Epithelial cell of proximal tubule (primary cell): ENCODE measurements around the gene TMPRSS7. TPM values are rescaled to one million over a fixed set of nuclear protein-coding genes. Genes with fewer than 3 reads are reported as not detected.

Experiments
- DNase-seq: peaks from one replicate; pipeline ENCODE4 v3.0.0-alpha.2; 2011; ENCODE audit warnings: low read depth
- H3K4me3 ChIP-seq: 2 replicates; pipeline ENCODE4 v1.5.1; 2011; ENCODE audit warnings: low read depth, mild to moderate bottlenecking, low read length
- total RNA-seq: library from RNA; depleted of rRNA; stranded (reverse); fragments of >200 nt; gene quantifications from 2 replicates; pipeline ENCODE4 v1.2.3, GENCODE V29; 2015
- TF ChIP-seq, protein P1 (sequence below): conservative IDR thresholded peaks from 2 replicates; pipeline ENCODE4 v1.5.1; 2012; ENCODE audit warnings: low read depth, mild to moderate bottlenecking, low read length

TMPRSS7 gene
- total RNA-seq, 1 donor from 2014 or later = not detected

DNA sequence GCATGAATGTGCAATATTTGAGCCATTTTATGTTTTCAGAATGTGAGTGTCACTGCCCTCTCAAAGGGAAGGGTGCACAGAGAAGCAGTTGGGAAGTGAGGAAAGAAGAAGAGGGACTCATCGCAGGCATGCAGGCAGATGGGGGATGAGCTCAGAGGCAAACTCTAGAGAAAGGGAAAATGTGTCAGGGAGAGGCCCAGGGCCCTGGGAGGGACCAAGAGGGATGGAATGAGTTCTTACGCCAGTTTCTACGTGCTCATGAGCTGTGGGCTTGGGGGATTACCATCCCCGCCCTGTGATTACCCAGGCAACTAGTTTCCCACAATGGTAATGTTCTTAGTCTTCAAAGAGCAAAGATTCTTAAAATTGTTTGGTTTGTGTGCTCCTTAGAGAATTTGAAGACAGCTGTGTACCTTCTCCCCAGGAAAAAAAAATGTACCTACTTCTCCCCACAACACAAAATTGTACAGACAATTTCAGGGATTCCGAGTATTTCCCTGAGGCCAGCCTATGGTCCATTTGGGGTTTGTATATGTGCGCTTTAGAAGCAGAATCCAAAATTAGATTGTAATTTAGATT, 80.7 kb downstream of the TMPRSS7 start:
- no peak for DNase-seq
- H3K4me3 ChIP-seq = no peak overlapping the region
- TF ChIP-seq, protein P1, sequence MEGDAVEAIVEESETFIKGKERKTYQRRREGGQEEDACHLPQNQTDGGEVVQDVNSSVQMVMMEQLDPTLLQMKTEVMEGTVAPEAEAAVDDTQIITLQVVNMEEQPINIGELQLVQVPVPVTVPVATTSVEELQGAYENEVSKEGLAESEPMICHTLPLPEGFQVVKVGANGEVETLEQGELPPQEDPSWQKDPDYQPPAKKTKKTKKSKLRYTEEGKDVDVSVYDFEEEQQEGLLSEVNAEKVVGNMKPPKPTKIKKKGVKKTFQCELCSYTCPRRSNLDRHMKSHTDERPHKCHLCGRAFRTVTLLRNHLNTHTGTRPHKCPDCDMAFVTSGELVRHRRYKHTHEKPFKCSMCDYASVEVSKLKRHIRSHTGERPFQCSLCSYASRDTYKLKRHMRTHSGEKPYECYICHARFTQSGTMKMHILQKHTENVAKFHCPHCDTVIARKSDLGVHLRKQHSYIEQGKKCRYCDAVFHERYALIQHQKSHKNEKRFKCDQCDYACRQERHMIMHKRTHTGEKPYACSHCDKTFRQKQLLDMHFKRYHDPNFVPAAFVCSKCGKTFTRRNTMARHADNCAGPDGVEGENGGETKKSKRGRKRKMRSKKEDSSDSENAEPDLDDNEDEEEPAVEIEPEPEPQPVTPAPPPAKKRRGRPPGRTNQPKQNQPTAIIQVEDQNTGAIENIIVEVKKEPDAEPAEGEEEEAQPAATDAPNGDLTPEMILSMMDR = no peak

DNA sequence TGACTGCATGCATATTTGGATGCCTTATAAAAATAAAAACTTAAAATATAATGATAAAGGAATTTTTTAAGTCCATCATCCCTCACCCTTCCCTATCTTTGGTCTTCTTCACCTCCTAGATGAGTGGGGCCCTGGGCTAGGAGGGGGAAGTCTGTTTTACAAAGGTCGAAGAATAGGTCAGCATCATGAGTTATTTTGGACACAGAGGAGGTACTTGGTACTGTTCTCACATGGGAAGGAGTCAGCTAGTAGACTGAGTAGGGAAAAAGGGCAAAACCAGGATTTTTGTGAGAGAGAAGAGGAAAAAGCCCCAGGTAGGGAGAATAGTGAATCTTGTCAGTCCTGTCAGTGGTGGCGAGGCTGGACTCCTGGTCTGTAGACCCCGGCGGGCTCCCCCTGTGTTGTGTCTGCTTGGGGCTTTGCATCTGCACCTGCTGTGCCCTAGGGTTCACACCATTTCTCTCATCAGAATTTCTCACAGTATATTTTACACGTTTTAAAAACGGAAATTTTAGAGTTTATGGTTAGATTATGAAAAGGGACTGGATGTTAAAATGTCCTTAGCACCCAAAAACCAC, 81.4 kb downstream of the TMPRSS7 start:
- TF ChIP-seq, protein P1 = no peak
- DNase-seq = no peak
- H3K4me3 ChIP-seq = no peak overlapping the region

DNA sequence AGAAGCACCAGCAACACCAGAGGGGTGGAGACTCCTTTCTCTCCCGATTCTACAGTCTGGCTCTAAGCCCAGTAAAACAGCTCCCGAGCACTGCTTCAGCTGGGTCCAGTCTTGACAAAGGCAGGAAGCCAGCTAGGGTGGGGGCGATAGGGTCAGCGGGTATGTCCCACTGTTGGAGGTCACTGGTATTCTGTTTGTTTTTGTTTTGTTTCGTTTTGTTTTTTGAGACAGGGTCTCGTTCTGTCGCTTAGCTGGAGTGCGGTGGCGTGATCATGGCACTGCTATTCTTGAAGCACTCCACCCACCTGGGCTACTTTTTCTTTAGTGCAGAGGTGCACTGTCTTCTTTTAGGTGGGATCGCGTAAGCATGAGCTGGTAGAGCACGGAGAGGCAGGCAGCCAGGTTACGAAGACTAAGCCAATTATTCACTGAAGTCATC, 82.2 kb downstream of the TMPRSS7 start:
- no peak for DNase-seq
- H3K4me3 ChIP-seq = no peak overlapping the region
- TF ChIP-seq, protein P1 = no peak

DNA sequence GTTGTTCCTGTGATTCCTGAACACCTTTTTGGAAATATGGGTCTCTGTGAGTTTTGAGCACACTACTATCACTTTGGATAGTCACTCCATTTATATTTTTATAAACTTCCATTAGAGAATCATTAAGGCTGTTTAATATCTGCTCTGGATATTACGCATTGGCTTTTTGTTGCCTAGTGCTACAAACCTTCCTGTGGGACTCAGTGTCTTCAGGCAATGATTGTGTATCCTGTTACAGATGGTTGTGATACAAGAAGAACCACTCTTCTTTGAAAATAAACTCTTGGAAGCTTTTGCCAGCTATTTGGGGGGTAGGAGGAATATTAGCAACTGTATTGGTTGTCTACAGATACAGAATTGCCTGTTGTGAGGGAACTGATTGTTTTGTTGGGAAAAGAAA, 82.9 kb downstream of the TMPRSS7 start:
- H3K4me3 ChIP-seq = no peak overlapping the region
- TF ChIP-seq, protein P1 = no peak
- no peak for DNase-seq

DNA sequence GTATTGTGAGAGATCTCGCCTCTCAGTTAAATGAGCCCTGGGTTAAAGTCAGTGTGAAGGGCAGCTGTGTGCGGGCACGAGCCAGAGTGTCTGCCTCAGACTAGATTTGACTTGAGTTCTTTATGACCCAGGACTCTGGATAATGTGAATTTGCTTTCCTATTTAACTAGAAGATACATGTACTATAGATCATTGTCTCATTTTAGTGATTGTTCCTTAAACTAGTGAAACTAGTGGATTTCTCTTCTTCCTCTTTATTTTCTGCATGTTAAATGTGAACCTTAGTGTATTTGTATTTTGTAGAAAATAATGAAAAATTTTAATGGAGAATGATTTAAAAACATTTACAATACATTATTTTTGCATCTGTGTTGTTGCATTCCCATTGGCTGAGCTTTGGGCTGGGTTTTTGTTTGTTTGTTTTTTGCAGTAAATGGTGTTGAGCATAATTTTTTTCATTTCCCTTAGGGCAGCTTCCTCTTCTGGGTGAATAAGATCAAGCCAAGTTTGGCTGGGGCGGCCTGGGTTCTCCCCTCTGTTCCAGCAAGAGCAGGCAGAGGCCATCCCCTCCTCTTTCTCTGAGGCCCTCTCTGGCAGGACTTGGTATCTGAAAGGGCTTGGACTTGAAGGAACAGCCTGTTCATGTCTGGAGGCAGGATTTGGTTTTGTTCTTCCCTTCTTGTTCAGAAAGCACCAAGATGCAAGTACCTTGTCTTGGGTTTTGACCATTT, 83.5 kb downstream of the TMPRSS7 start:
- TF ChIP-seq, protein P1 = no peak

DNA sequence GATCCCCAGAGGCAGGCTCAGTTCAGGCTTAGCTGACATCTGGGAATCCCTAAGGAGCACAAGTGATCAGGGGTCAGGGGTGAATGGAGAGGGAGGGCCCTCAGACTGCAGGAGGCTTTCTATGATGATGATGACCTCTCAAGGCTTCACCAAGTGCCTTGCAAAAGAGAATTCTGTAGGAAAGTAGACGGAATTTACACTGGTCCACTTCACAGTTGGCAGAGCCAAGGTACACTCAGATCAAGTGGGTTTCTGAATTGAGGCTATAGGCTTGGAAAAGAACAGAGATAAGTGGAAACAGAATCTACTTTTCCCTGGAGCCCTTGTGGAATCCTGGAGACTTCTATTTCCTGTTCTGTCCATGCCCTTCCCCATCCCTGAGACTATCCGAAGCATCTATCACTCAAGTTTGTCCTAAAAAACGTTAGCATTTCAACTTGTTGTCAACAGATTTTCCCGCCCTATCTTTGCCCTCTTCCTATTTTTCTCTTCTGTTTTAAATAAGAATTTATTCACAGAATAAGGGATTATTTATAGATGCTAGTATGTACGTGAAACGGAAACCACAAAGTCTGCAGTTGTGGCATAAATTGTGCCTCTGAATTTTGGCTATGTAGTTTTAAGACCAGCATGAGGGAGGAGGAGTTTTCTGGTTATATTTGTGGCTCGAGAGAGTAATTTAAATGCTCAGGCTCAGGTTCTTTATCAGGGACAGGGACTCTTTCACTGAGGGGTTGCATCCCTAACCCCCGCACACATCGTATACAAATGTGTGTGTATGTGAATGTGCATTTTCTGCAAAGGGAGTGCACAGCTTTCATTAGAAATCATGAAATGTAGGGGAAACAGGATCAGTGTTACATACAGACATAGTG, 85.7 kb downstream of the TMPRSS7 start:
- H3K4me3 ChIP-seq = no peak overlapping the region
- TF ChIP-seq, protein P1 = no peak
- DNase-seq = no peak

More for the DNA sequence above, 83.5 kb downstream of the TMPRSS7 start:
- DNase-seq = no peak
- no peak overlapping the region for H3K4me3 ChIP-seq
